IMR-90 (cell line): ENCODE results near the gene HGF. TPM values are rescaled to one million over a fixed set of nuclear protein-coding genes. Genes with fewer than 3 reads are reported as not detected.

Source experiments
- ATAC-seq: fragments of 200-7000 bp; cut with Tn5 transposase; 2 replicates; pipeline ENCODE4 v1.9.1; 2020; ENCODE audit warnings: low read depth, mild to moderate bottlenecking, moderate library complexity
- BruUV-seq: library from RNA; stranded (reverse); fragments of 400-500 nt; replicated peaks from 2 replicates; lab custom pipeline; 2021; lab: Mats Ljungman, UMichigan
- CTCF ChIA-PET: fragments of 300-600 bp; formaldehyde crosslinking; extraction: SDS; loops from one replicate; lab custom pipeline; 2021; ENCODE audit warnings: antibody characterized with exemption; lab: Yijun Ruan, JAX
- POLR2A ChIA-PET: fragments of 300-600 bp; sonication (Branson Sonifier 250); formaldehyde crosslinking; loops from one replicate; lab custom pipeline; 2022; ENCODE audit warnings: antibody characterized with exemption; ENCODE audit not compliant: unreplicated experiment; lab: Charles Lee
- DNase-seq: peaks from one replicate; pipeline ENCODE4 v3.0.0; 2013
- H2AFZ ChIP-seq: replicated peaks from 2 replicates; pipeline ENCODE3; 2013; ENCODE audit warnings: low read length, mild to moderate bottlenecking; ENCODE audit not compliant: poor library complexity
- H2AK5ac ChIP-seq: 2 replicates; pipeline ENCODE4 v1.6.1; 2013; ENCODE audit warnings: low read depth, low read length, inconsistent platforms
- H2AK9ac ChIP-seq: replicated peaks from 2 replicates; pipeline ENCODE3; 2013; ENCODE audit warnings: mild to moderate bottlenecking, low read depth, low read length, moderate library complexity; ENCODE audit not compliant: poor library complexity
- H2BK120ac ChIP-seq: 2 replicates; pipeline ENCODE4 v1.6.1; 2013; ENCODE audit warnings: low read depth, low read length, inconsistent platforms
- H2BK15ac ChIP-seq: 3 replicates; pipeline ENCODE4 v1.6.1; 2013; ENCODE audit warnings: low read depth, low read length, inconsistent platforms
- H2BK20ac ChIP-seq: 2 replicates; pipeline ENCODE4 v1.6.1; 2013; ENCODE audit warnings: low read depth, mild to moderate bottlenecking, inconsistent platforms, low read length, moderate library complexity
- H2BK5ac ChIP-seq: 2 replicates; pipeline ENCODE4 v1.6.1; 2013; ENCODE audit warnings: mild to moderate bottlenecking, low read depth, low read length, inconsistent platforms; ENCODE audit not compliant: poor library complexity, severe bottlenecking
- H3K14ac ChIP-seq: replicated peaks from 2 replicates; pipeline ENCODE4 v1.6.1; 2013; ENCODE audit warnings: low read depth, low read length, inconsistent platforms
- H3K18ac ChIP-seq: 2 replicates; pipeline ENCODE4 v1.6.1; 2013; ENCODE audit warnings: low read depth, low read length, control low read depth
- H3K23ac ChIP-seq: 2 replicates; pipeline ENCODE4 v1.6.1; 2013; ENCODE audit warnings: low read depth, low read length, inconsistent platforms
- H3K27ac ChIP-seq: 2 replicates; pipeline ENCODE4 v1.5.1; 2013; ENCODE audit warnings: mild to moderate bottlenecking, control low read depth, low read length; ENCODE audit not compliant: insufficient read depth
- H3K27me3 ChIP-seq: 2 replicates; pipeline ENCODE4 v1.6.1; 2013; ENCODE audit warnings: low read length; ENCODE audit not compliant: control insufficient read depth, insufficient read depth
- H3K36me3 ChIP-seq: 2 replicates; pipeline ENCODE4 v1.6.1; 2013; ENCODE audit warnings: low read length, mixed read lengths; ENCODE audit not compliant: control insufficient read depth, insufficient read depth
- H3K4ac ChIP-seq: 2 replicates; pipeline ENCODE4 v1.6.1; 2013; ENCODE audit warnings: low read depth, low read length, inconsistent platforms
- H3K4me1 ChIP-seq: 2 replicates; pipeline ENCODE4 v1.6.1; 2013; ENCODE audit warnings: low read length, mixed read lengths; ENCODE audit not compliant: control insufficient read depth, insufficient read depth
- H3K4me2 ChIP-seq: 2 replicates; pipeline ENCODE4 v1.6.1; 2013; ENCODE audit warnings: low read depth, mild to moderate bottlenecking, control low read depth, low read length, moderate library complexity
- H3K4me3 ChIP-seq: 2 replicates; pipeline ENCODE4 v1.5.1; 2013; ENCODE audit warnings: low read depth, mild to moderate bottlenecking, control low read depth, low read length, moderate library complexity; ENCODE audit not compliant: insufficient read depth
- H3K56ac ChIP-seq: 2 replicates; pipeline ENCODE4 v1.6.1; 2013; ENCODE audit warnings: low read length, inconsistent platforms; ENCODE audit not compliant: insufficient read depth; ENCODE audit errors: extremely low read depth
- H3K79me1 ChIP-seq, 2 experiments: 2 replicates each; pipeline ENCODE4 v1.6.1; 2013; ENCODE audit warnings: low read length in 2 of 2, inconsistent platforms in 1 of 2, low read depth in 1 of 2
- H3K9ac ChIP-seq: 2 replicates; pipeline ENCODE4 v1.6.1; 2013; ENCODE audit warnings: low read depth, low read length, control low read depth
- H3K9me1 ChIP-seq: 2 replicates; pipeline ENCODE4 v1.6.1; 2013; ENCODE audit warnings: low read length, inconsistent platforms; ENCODE audit not compliant: insufficient read depth
- H3K9me3 ChIP-seq: 2 replicates; pipeline ENCODE4 v1.6.1; 2013; ENCODE audit warnings: low read length; ENCODE audit not compliant: control insufficient read depth, insufficient read depth
- H4K20me1 ChIP-seq: 2 replicates; pipeline ENCODE4 v1.6.1; 2013; ENCODE audit warnings: low read length, inconsistent platforms; ENCODE audit not compliant: insufficient read depth
- H4K5ac ChIP-seq: 2 replicates; pipeline ENCODE4 v1.6.1; 2013; ENCODE audit warnings: mild to moderate bottlenecking, low read depth, low read length, control low read depth
- H4K8ac ChIP-seq, 2 experiments: 2 replicates each; pipeline ENCODE4 v1.6.1; 2013; ENCODE audit warnings: low read depth in 2 of 2, low read length in 2 of 2, control low read depth in 1 of 2, inconsistent platforms in 1 of 2
- H4K91ac ChIP-seq: 2 replicates; pipeline ENCODE4 v1.6.1; 2013; ENCODE audit warnings: low read depth, low read length, inconsistent platforms; ENCODE audit not compliant: insufficient read depth
- BHLHE40 ChIP-seq: fragments of 150-350 bp; IDR thresholded peaks from 2 replicates; pipeline ENCODE4 v1.6.1; 2016; ENCODE audit warnings: mild to moderate bottlenecking, low read depth, low read length
- CTCF ChIP-seq: conservative IDR thresholded peaks from 2 replicates; pipeline ENCODE4 v1.5.1; 2012; ENCODE audit warnings: mild to moderate bottlenecking, low read depth, low read length, improper control_type of control experiment
- ELK1 ChIP-seq: fragments of 150-350 bp; IDR thresholded peaks from 2 replicates; pipeline ENCODE4 v1.6.1; 2016; ENCODE audit warnings: low read depth, mild to moderate bottlenecking, low read length, moderate library complexity, borderline replicate concordance
- MAFK ChIP-seq: IDR thresholded peaks from 2 replicates; pipeline ENCODE4 v1.6.1; 2012; ENCODE audit warnings: low read depth, low read length, improper control_type of control experiment
- MXI1 ChIP-seq: IDR thresholded peaks from 2 replicates; pipeline ENCODE4 v1.6.1; 2012; ENCODE audit warnings: low read depth, mild to moderate bottlenecking, low read length, moderate library complexity, borderline replicate concordance
- POLR2A ChIP-seq: IDR thresholded peaks from 2 replicates; pipeline ENCODE4 v1.6.1; 2012; ENCODE audit warnings: mild to moderate bottlenecking, low read depth, low read length
- RAD21 ChIP-seq: IDR thresholded peaks from 2 replicates; pipeline ENCODE4 v1.6.1; 2012; ENCODE audit warnings: low read length, improper control_type of control experiment
- WGBS, 2 experiments: methylation state at CpG; one replicate each; pipeline versions ENCODE4 v1.1.5 to v1.1.7; 2013; ENCODE audit warnings: missing lambda C conversion rate in 2 of 2; ENCODE audit not compliant: insufficient read length in 1 of 2; ENCODE audit errors: extremely low coverage in 2 of 2; 5-methylcytosine and 5-hydroxymethylcytosine counted together
- dilution Hi-C: fragments of 300-500 bp; cut with HindIII; formaldehyde crosslinking; loops from one replicate; pipeline ENCODE4 v1.14.3; 2018; ENCODE audit warnings: low sequenced_read_pairs; ENCODE audit not compliant: unreplicated experiment
- in situ Hi-C: fragments of 300-500 bp; cut with MboI; formaldehyde crosslinking; loops from 3 replicates; pipeline ENCODE4 v1.14.3; 2019; ENCODE audit warnings: low sequenced_read_pairs, inconsistent platforms, mixed read lengths
- intact Hi-C: fragments of 100-400 bp; cut with micrococcal nuclease; formaldehyde crosslinking; loops from 2 replicates; pipeline ENCODE4 v1.10.0; 2022
- polyA plus RNA-seq, 3 experiments: library from polyadenylated mRNA; depleted of rRNA; stranded (reverse); fragments of >200 nt; gene quantifications; 2 replicates each; pipeline ENCODE4 v1.2.3, GENCODE V29; 2012; ENCODE audit warnings: low replicate concordance in 1 of 3
- total RNA-seq: library from RNA; depleted of rRNA; stranded (reverse); fragments of >200 nt; gene quantifications from 2 replicates; pipeline ENCODE4 v1.2.3, GENCODE V29; 2012

Gene HGF
- total and polyA plus RNA-seq, 2 of the 4 experiments (the other 2 are of a cell fraction) = 16.8 to 50.9 TPM

GRCh38 chr7:81666209-81666608 is 103.6 kb downstream of the HGF start:
- Histone ChIP-seq H2BK15ac (no peak overlapping the region), H2AFZ (no peak overlapping the region), H3K27me3 (no peaks in the 10 kb centered on the region), H4K5ac (no peak overlapping the region), H2AK5ac (no peak overlapping the region), H3K27ac (no peak overlapping the region), H3K4me3 (no peak overlapping the region), H3K56ac (no peak overlapping the region), H4K8ac (no peak overlapping the region), H3K23ac (no peak overlapping the region), H3K4me2 (no peak overlapping the region), H4K20me1 (no peaks in the 10 kb centered on the region), H4K91ac (no peak overlapping the region), H3K9ac (no peak overlapping the region), H2AK9ac (no peak overlapping the region), H3K9me3 (peaks cover 5% of the 10 kb centered on the region; the same call in 1 of the 2 replicates), H2BK120ac (no peak overlapping the region), H3K4ac (no peak overlapping the region), H2BK5ac (peak overlapping the region; percentile 67), H3K9me1 (no peaks in the 10 kb centered on the region), H3K79me1 (no peaks in the 10 kb centered on the region), H2BK20ac (no peak overlapping the region), H3K4me1 (peaks cover 6% of the 10 kb centered on the region), H3K36me3 (no peaks in the 10 kb centered on the region), H3K14ac (no peak overlapping the region), H3K18ac (no peak overlapping the region)
- intact Hi-C loops (no loop called here), in situ Hi-C loops (no loop called here), dilution Hi-C loops (no loop called here)
- ATAC-seq (peak; percentile 58), DNase-seq (peak; percentile 58)
- no peak for TF ChIP-seq ELK1
- no peak for TF ChIP-seq CTCF
- no peak for TF ChIP-seq BHLHE40
- TF ChIP-seq MXI1 = no peak
- no peak for TF ChIP-seq RAD21
- no peak for TF ChIP-seq MAFK
- TF ChIP-seq POLR2A = no peak
- CTCF ChIA-PET = interaction anchor here (1.3 kb wide), 1 partner anchor 26 kb away, joined by 5 read pairs; no protein-coding TSS in a partner anchor
- WGBS, 2 experiments = no CpG with 5 or more reads among the region's 1 CpG
- POLR2A ChIA-PET = no interaction called here
- no TSS peak for BruUV-seq
